Endothelial cell of umbilical vein (primary cell): ENCODE measurements around the gene S100P.

Source experiments
- CTCF ChIP-seq, 2 donors: IDR thresholded peaks; 1 replicate in 1 of 2; 2 replicates in 1 of 2; pipeline ENCODE4 v1.5.1; 2011; ENCODE audit warnings: low read length in 2 of 2, mild to moderate bottlenecking in 2 of 2, moderate library complexity in 2 of 2, control low read depth in 1 of 2, inconsistent platforms in 1 of 2, low read depth in 1 of 2; ENCODE audit not compliant: insufficient read depth in 1 of 2; ENCODE audit errors: extremely low read depth in 1 of 2
- EZH2 ChIP-seq: IDR thresholded peaks from 2 replicates; pipeline ENCODE4 v1.6.1; 2012; ENCODE audit warnings: borderline replicate concordance, low read depth, mild to moderate bottlenecking, moderate library complexity, low read length, inconsistent platforms; ENCODE audit not compliant: severe bottlenecking
- GATA2 ChIP-seq: IDR thresholded peaks from 2 replicates; pipeline ENCODE4 v1.7.0; 2011; ENCODE audit warnings: low read depth, mild to moderate bottlenecking, moderate library complexity, mixed read lengths, low read length; ENCODE audit not compliant: insufficient read length, insufficient read depth
- MYC ChIP-seq: IDR thresholded peaks from one replicate; pipeline ENCODE4 v1.6.1; 2011; ENCODE audit warnings: mild to moderate bottlenecking, low read depth, low read length
- POLR2A ChIP-seq: IDR thresholded peaks from 2 replicates; pipeline ENCODE4 v1.6.1; 2012; ENCODE audit warnings: low read depth, mild to moderate bottlenecking, control low read depth, low read length
- POLR2AphosphoS5 ChIP-seq: IDR thresholded peaks from 2 replicates; pipeline ENCODE4 v1.6.1; 2012; ENCODE audit warnings: low read depth, mild to moderate bottlenecking, control low read depth, low read length, moderate library complexity; ENCODE audit not compliant: insufficient read depth

DNA sequence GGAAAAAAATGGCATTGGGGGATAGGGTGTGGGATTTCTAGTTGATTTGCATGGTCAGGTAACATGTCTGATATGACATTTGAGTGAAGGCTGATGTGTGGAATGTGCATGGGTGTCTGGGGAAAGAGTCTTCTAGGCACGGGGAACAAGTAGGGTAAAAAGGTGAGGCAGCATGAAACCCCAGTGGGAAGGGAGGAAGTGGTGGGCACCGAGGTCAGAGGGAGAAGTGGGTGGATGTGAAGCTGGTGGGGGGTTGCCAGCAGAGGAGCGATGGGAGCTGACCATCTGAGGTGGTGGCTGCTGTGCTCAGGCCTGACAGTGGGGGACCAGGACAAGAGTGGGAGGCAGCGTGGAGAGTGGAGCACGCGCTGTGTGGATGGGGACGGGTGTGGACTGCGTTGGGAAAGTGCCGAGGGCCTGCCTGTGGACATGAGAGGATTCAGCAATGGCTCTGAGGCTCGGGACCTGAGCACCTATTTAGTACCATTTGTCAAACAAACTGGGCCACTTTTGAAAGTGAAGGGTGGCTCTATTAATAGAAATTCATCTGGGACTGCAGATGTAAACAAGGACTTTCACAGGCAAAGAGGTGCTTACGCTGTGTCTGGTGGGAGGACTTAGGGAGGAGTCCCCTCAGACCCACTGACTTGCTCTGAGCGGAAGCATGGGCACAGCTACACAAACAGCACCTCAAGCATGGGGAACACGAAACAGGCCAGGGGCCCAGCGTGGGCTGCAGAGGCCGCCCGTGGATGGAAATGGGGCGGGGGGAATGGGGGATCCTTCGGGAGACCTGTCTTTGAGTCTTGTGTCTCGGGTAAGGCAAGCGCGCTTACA is 16.7 kb upstream of the S100P start:
- no peak for TF ChIP-seq MYC
- no peak for TF ChIP-seq CTCF (IDR thresholded peaks at IDR 0.05; ENCODE audit: extremely low read depth in 1 of 2, insufficient read depth in 1 of 2, low read depth in 1 of 2, low read length in 2 of 2)
- TF ChIP-seq POLR2A = no peak
- no peak for TF ChIP-seq POLR2AphosphoS5
- TF ChIP-seq GATA2 = no peak
- TF ChIP-seq EZH2 = no peak
